Measurements from ENCODE around the gene UBE2E1.
"Not testable (repeated sequence)": the region's sequence is repeated elsewhere in the genome, so short reads cannot be mapped to it uniquely, and the experiment has no call there.

UBE2E1 gene

GRCh38 chr3:23869977-23870662, 64.4 kb downstream of the UBE2E1 start:
- TF ChIP-seq MYC (IDR thresholded peaks at IDR 0.05; ENCODE audit: low read depth, low read length) (no peak), POLR2A (IDR thresholded peaks at IDR 0.05; ENCODE audit: extremely low read depth, insufficient read length) (no peak), CTCF (IDR thresholded peaks at IDR 0.05; ENCODE audit: low read depth, low read length) (no peak), MAX (IDR thresholded peaks at IDR 0.05; ENCODE audit: low read depth, low read length) (no peak)
- no peak overlapping the region for H3K4me3 ChIP-seq (ENCODE audit: low read depth, low read length)
- no peak for DNase-seq (ENCODE audit: low read depth)

- not testable (repeated sequence) for H3K4me3 ChIP-seq (ENCODE audit: low read depth, low read length); DNase-seq (ENCODE audit: low read depth)
Observed at GRCh38 chr3:23870663-23871043, 64.9 kb downstream of the UBE2E1 start.

GRCh38 chr3:23871361-23871760, 65.6 kb downstream of the UBE2E1 start:
- DNase-seq (ENCODE audit: low read depth); H3K4me3 ChIP-seq (ENCODE audit: low read depth, low read length): not testable (repeated sequence)

- no peak for DNase-seq (ENCODE audit: low read depth)
- TF ChIP-seq CTCF (IDR thresholded peaks at IDR 0.05; ENCODE audit: low read depth, low read length) (no peak), MYC (IDR thresholded peaks at IDR 0.05; ENCODE audit: low read depth, low read length) (no peak), POLR2A (IDR thresholded peaks at IDR 0.05; ENCODE audit: extremely low read depth, insufficient read length) (no peak), MAX (IDR thresholded peaks at IDR 0.05; ENCODE audit: low read depth, low read length) (no peak)
Observed at GRCh38 chr3:23872330-23872729, 66.6 kb downstream of the UBE2E1 start.

GRCh38 chr3:23873941-23874340, 68.2 kb downstream of the UBE2E1 start:
- no peak for DNase-seq (ENCODE audit: low read depth)
- no peak overlapping the region for H3K4me3 ChIP-seq (ENCODE audit: low read depth, low read length)
- TF ChIP-seq MYC (IDR thresholded peaks at IDR 0.05; ENCODE audit: low read depth, low read length), result no peak
- no peak for TF ChIP-seq MAX (IDR thresholded peaks at IDR 0.05; ENCODE audit: low read depth, low read length)
- TF ChIP-seq POLR2A (IDR thresholded peaks at IDR 0.05; ENCODE audit: extremely low read depth, insufficient read length), result no peak
- no peak for TF ChIP-seq CTCF (IDR thresholded peaks at IDR 0.05; ENCODE audit: low read depth, low read length)

More at GRCh38 chr3:23872330-23872729, 66.6 kb downstream of the UBE2E1 start:
- H3K4me3 ChIP-seq (ENCODE audit: low read depth, low read length), result no peak overlapping the region

- H3K4me3 ChIP-seq (ENCODE audit: low read depth, low read length), result no peak overlapping the region
- DNase-seq (ENCODE audit: low read depth), result no peak
- no peak for TF ChIP-seq MYC (IDR thresholded peaks at IDR 0.05; ENCODE audit: low read depth, low read length)
- no peak for TF ChIP-seq POLR2A (IDR thresholded peaks at IDR 0.05; ENCODE audit: extremely low read depth, insufficient read length)
- no peak for TF ChIP-seq CTCF (IDR thresholded peaks at IDR 0.05; ENCODE audit: low read depth, low read length)
- no peak for TF ChIP-seq MAX (IDR thresholded peaks at IDR 0.05; ENCODE audit: low read depth, low read length)
Observed at GRCh38 chr3:23874359-23875112, 68.8 kb downstream of the UBE2E1 start.

Data from NB4 (cell line).